Ramos (cell line): ENCODE data around the gene NCKAP5.

ENCODE experiments used
- in situ Hi-C: fragments of 300-500 bp; cut with MboI; formaldehyde crosslinking; loops from one replicate; pipeline ENCODE4 v1.14.3; 2022; ENCODE audit warnings: low sequenced_read_pairs; ENCODE audit not compliant: unreplicated experiment

The NCKAP5 gene

GRCh38 chr2:132676999-132677398 lies 891.3 kb downstream of the NCKAP5 start:
- in situ Hi-C loops, result no loop called here

GRCh38 chr2:132671151-132671835 lies 897.0 kb downstream of the NCKAP5 start:
- in situ Hi-C loops, result no loop called here

GRCh38 chr2:132670496-132671150 lies 897.6 kb downstream of the NCKAP5 start:
- in situ Hi-C loops, result no loop called here

GRCh38 chr2:132669908-132670495 lies 898.3 kb downstream of the NCKAP5 start, which contains the start of gene LYPD1:
TSS of gene LYPD1 (minus strand) at chr2:132670205. CDS start at chr2:132669932, 273 bp downstream.
- in situ Hi-C loops, result no loop called here

- in situ Hi-C loops, result no loop called here
Measured at GRCh38 chr2:132668987-132669907, 899.0 kb downstream of the NCKAP5 start.

GRCh38 chr2:132668189-132668823 lies 900.0 kb downstream of the NCKAP5 start:
- in situ Hi-C loops, result no loop called here

- in situ Hi-C loops, result no loop called here
Measured at GRCh38 chr2:132667706-132668105, 900.6 kb downstream of the NCKAP5 start.

GRCh38 chr2:132665401-132666140 lies 902.7 kb downstream of the NCKAP5 start:
- in situ Hi-C loops, result no loop called here

GRCh38 chr2:132664096-132664495 lies 904.2 kb downstream of the NCKAP5 start:
- in situ Hi-C loops, result no loop called here

- in situ Hi-C loops, result no loop called here
Measured at GRCh38 chr2:132662732-132663131, 905.5 kb downstream of the NCKAP5 start.

GRCh38 chr2:132659331-132659730 lies 908.9 kb downstream of the NCKAP5 start:
- in situ Hi-C loops, result no loop called here

- in situ Hi-C loops, result no loop called here
Measured at GRCh38 chr2:132656266-132656975, 911.8 kb downstream of the NCKAP5 start.

- in situ Hi-C loops, result no loop called here
Measured at GRCh38 chr2:132654968-132655367, 913.3 kb downstream of the NCKAP5 start.

GRCh38 chr2:132654335-132654734 lies 913.9 kb downstream of the NCKAP5 start:
- in situ Hi-C loops, result no loop called here

- in situ Hi-C loops, result no loop called here
Measured at GRCh38 chr2:132652474-132652873, 915.8 kb downstream of the NCKAP5 start.

GRCh38 chr2:132651115-132652045 lies 916.9 kb downstream of the NCKAP5 start:
- in situ Hi-C loops, result no loop called here

GRCh38 chr2:132646540-132647108 lies 921.6 kb downstream of the NCKAP5 start:
- in situ Hi-C loops, result no loop called here
